Activated CD4-positive, alpha-beta T cell treated with anti-CD3 and anti-CD28 coated beads, Interleukin-2, amount 10 ng/mL, durations not matched to agents 7 days and 5 days (primary cell): ENCODE data around the gene GRID1. TPM values are rescaled to one million over a fixed set of nuclear protein-coding genes. Genes with fewer than 3 reads are reported as not detected.

ENCODE experiments used
- CTCF ChIA-PET: fragments of 350-600 bp; sonication (Branson Sonifier 250); formaldehyde crosslinking; loops from one replicate; lab custom pipeline; 2021; ENCODE audit warnings: antibody characterized with exemption; lab: Charles Lee
- POLR2A ChIA-PET: fragments of 350-600 bp; sonication (Branson Sonifier 250); formaldehyde crosslinking; loops from one replicate; lab custom pipeline; 2021; ENCODE audit warnings: antibody characterized with exemption; lab: Charles Lee
- DNase-seq: peaks from one replicate; pipeline ENCODE4 v3.0.0-alpha.2; 2020
- H3K27ac Mint-ChIP-seq: one replicate; pipeline ENCODE4 v1.8.0; 2021; ENCODE audit warnings: mild to moderate bottlenecking, moderate library complexity, mixed read lengths
- H3K27me3 Mint-ChIP-seq: one replicate; pipeline ENCODE4 v1.8.0; 2021; ENCODE audit warnings: mixed read lengths
- H3K36me3 Mint-ChIP-seq: one replicate; pipeline ENCODE4 v1.8.0; 2021; ENCODE audit warnings: low read depth, mixed read lengths
- H3K4me1 Mint-ChIP-seq: one replicate; pipeline ENCODE4 v1.8.0; 2021; ENCODE audit warnings: mixed read lengths
- H3K4me3 Mint-ChIP-seq: one replicate; pipeline ENCODE4 v1.8.0; 2021; ENCODE audit warnings: mild to moderate bottlenecking, moderate library complexity, mixed read lengths
- H3K9me3 Mint-ChIP-seq: one replicate; pipeline ENCODE4 v1.8.0; 2021; ENCODE audit warnings: mixed read lengths
- total RNA-seq, 2 experiments: library from RNA; stranded (reverse); gene quantifications; one replicate each; pipeline ENCODE4 v1.2.3, GENCODE V29; 2021

The GRID1 gene
- total RNA-seq, 2 experiments from 2014 or later: not detected

- H3K4me1 Mint-ChIP-seq: no peaks in the 10 kb centered on the region
- ChIA-PET CTCF (no interaction called here), POLR2A (no interaction called here)
- DNase-seq: no peak
- H3K4me3 Mint-ChIP-seq: no peak overlapping the region
- H3K27me3 Mint-ChIP-seq: peaks cover 11% of the 10 kb centered on the region
- no peak overlapping the region for H3K27ac Mint-ChIP-seq
- H3K36me3 Mint-ChIP-seq: no peaks in the 10 kb centered on the region
- no peaks in the 10 kb centered on the region for H3K9me3 Mint-ChIP-seq
Measured at GRCh38 chr10:86059892-86060291, 306.7 kb downstream of the GRID1 start.

- ChIA-PET POLR2A (no interaction called here), CTCF (no interaction called here)
- no peaks in the 10 kb centered on the region for H3K9me3 Mint-ChIP-seq
- peaks cover 8% of the 10 kb centered on the region for H3K27me3 Mint-ChIP-seq
- no peak overlapping the region for H3K4me3 Mint-ChIP-seq
- no peaks in the 10 kb centered on the region for H3K36me3 Mint-ChIP-seq
- no peak for DNase-seq
- no peaks in the 10 kb centered on the region for H3K4me1 Mint-ChIP-seq
- no peak overlapping the region for H3K27ac Mint-ChIP-seq
Measured at GRCh38 chr10:86058964-86059363, 307.6 kb downstream of the GRID1 start.

- H3K4me1 Mint-ChIP-seq: no peaks in the 10 kb centered on the region
- ChIA-PET CTCF (no interaction called here), POLR2A (no interaction called here)
- H3K27me3 Mint-ChIP-seq: peaks cover 12% of the 10 kb centered on the region
- no peak overlapping the region for H3K27ac Mint-ChIP-seq
- DNase-seq: no peak
- no peak overlapping the region for H3K4me3 Mint-ChIP-seq
- no peaks in the 10 kb centered on the region for H3K36me3 Mint-ChIP-seq
- no peaks in the 10 kb centered on the region for H3K9me3 Mint-ChIP-seq
Measured at GRCh38 chr10:86057708-86058107, 308.9 kb downstream of the GRID1 start.

GRCh38 chr10:86056672-86057071, 309.9 kb downstream of the GRID1 start:
- H3K4me3 Mint-ChIP-seq: no peak overlapping the region
- ChIA-PET CTCF (no interaction called here), POLR2A (no interaction called here)
- H3K4me1 Mint-ChIP-seq: no peaks in the 10 kb centered on the region
- peaks cover 15% of the 10 kb centered on the region for H3K27me3 Mint-ChIP-seq
- H3K27ac Mint-ChIP-seq: no peak overlapping the region
- no peaks in the 10 kb centered on the region for H3K9me3 Mint-ChIP-seq
- no peak for DNase-seq
- no peaks in the 10 kb centered on the region for H3K36me3 Mint-ChIP-seq

GRCh38 chr10:86055928-86056327, 310.7 kb downstream of the GRID1 start:
- ChIA-PET POLR2A (no interaction called here), CTCF (no interaction called here)
- DNase-seq: no peak
- Mint-ChIP-seq H3K27me3 (peaks cover 15% of the 10 kb centered on the region), H3K9me3 (no peaks in the 10 kb centered on the region), H3K4me3 (no peak overlapping the region), H3K4me1 (no peaks in the 10 kb centered on the region), H3K36me3 (no peaks in the 10 kb centered on the region), H3K27ac (no peak overlapping the region)

GRCh38 chr10:86053675-86054074, 312.9 kb downstream of the GRID1 start:
- Mint-ChIP-seq H3K27ac (no peak overlapping the region), H3K27me3 (peaks cover 16% of the 10 kb centered on the region), H3K4me3 (no peak overlapping the region), H3K4me1 (no peaks in the 10 kb centered on the region), H3K9me3 (peaks cover 3% of the 10 kb centered on the region), H3K36me3 (no peaks in the 10 kb centered on the region)
- DNase-seq: no peak
- POLR2A ChIA-PET: interaction anchor here (0.7 kb wide), 1 partner anchor 40 kb away, joined by 3 read pairs; no protein-coding TSS in a partner anchor
- CTCF ChIA-PET: interaction anchor here (0.9 to 1.5 kb wide), 2 partner anchors 10 to 24 kb away, joined by 3 to 4 read pairs; no protein-coding TSS in a partner anchor

- DNase-seq: no peak
- Mint-ChIP-seq H3K27ac (no peak overlapping the region), H3K36me3 (no peaks in the 10 kb centered on the region), H3K27me3 (peaks cover 17% of the 10 kb centered on the region), H3K4me1 (peaks cover 10% of the 10 kb centered on the region), H3K9me3 (peaks cover 3% of the 10 kb centered on the region), H3K4me3 (no peak overlapping the region)
- ChIA-PET CTCF (interaction anchor here (1.6 kb wide), 1 partner anchor 25 kb away, joined by 3 read pairs; no protein-coding TSS in a partner anchor), POLR2A (no interaction called here)
Measured at GRCh38 chr10:86051586-86051985, 315.0 kb downstream of the GRID1 start.

- Mint-ChIP-seq H3K27me3 (peaks cover 28% of the 10 kb centered on the region), H3K36me3 (no peaks in the 10 kb centered on the region), H3K9me3 (peaks cover 3% of the 10 kb centered on the region), H3K4me3 (no peak overlapping the region), H3K4me1 (peaks cover 10% of the 10 kb centered on the region), H3K27ac (no peak overlapping the region)
- CTCF ChIA-PET: no interaction called here
- no peak for DNase-seq
- POLR2A ChIA-PET: no interaction called here
Measured at GRCh38 chr10:86049442-86049841, 317.2 kb downstream of the GRID1 start.

- no peak for DNase-seq
- H3K4me1 Mint-ChIP-seq: peaks cover 10% of the 10 kb centered on the region
- H3K9me3 Mint-ChIP-seq: peaks cover 3% of the 10 kb centered on the region
- no peak overlapping the region for H3K4me3 Mint-ChIP-seq
- no peaks in the 10 kb centered on the region for H3K36me3 Mint-ChIP-seq
- CTCF ChIA-PET: no interaction called here
- POLR2A ChIA-PET: no interaction called here
- no peak overlapping the region for H3K27ac Mint-ChIP-seq
- H3K27me3 Mint-ChIP-seq: peaks cover 28% of the 10 kb centered on the region
Measured at GRCh38 chr10:86048973-86049372, 317.6 kb downstream of the GRID1 start.

- ChIA-PET POLR2A (no interaction called here), CTCF (no interaction called here)
- no peaks in the 10 kb centered on the region for H3K36me3 Mint-ChIP-seq
- H3K4me3 Mint-ChIP-seq: no peak overlapping the region
- H3K9me3 Mint-ChIP-seq: peaks cover 3% of the 10 kb centered on the region
- peaks cover 10% of the 10 kb centered on the region for H3K4me1 Mint-ChIP-seq
- peaks cover 24% of the 10 kb centered on the region for H3K27me3 Mint-ChIP-seq
- no peak for DNase-seq
- no peak overlapping the region for H3K27ac Mint-ChIP-seq
Measured at GRCh38 chr10:86048571-86048970, 318.0 kb downstream of the GRID1 start.

GRCh38 chr10:86047588-86047987, 319.0 kb downstream of the GRID1 start:
- Mint-ChIP-seq H3K27me3 (peaks cover 24% of the 10 kb centered on the region), H3K4me1 (peaks cover 10% of the 10 kb centered on the region), H3K4me3 (no peak overlapping the region), H3K27ac (no peak overlapping the region), H3K9me3 (peaks cover 3% of the 10 kb centered on the region), H3K36me3 (no peaks in the 10 kb centered on the region)
- POLR2A ChIA-PET: no interaction called here
- CTCF ChIA-PET: no interaction called here
- no peak for DNase-seq

- Mint-ChIP-seq H3K36me3 (no peaks in the 10 kb centered on the region), H3K27ac (no peak overlapping the region), H3K4me3 (no peak overlapping the region), H3K9me3 (peaks cover 3% of the 10 kb centered on the region), H3K27me3 (peaks cover 22% of the 10 kb centered on the region), H3K4me1 (peaks cover 10% of the 10 kb centered on the region)
- no peak for DNase-seq
- CTCF ChIA-PET: interaction anchor here (0.7 kb wide), 1 partner anchor 31 kb away, joined by 3 read pairs; no protein-coding TSS in a partner anchor
- POLR2A ChIA-PET: no interaction called here
Measured at GRCh38 chr10:86046845-86047460, 319.6 kb downstream of the GRID1 start.

- H3K27me3 Mint-ChIP-seq: peaks cover 22% of the 10 kb centered on the region
- H3K36me3 Mint-ChIP-seq: no peaks in the 10 kb centered on the region
- H3K27ac Mint-ChIP-seq: no peak overlapping the region
- no peak overlapping the region for H3K4me3 Mint-ChIP-seq
- CTCF ChIA-PET: no interaction called here
- H3K9me3 Mint-ChIP-seq: peaks cover 3% of the 10 kb centered on the region
- POLR2A ChIA-PET: no interaction called here
- H3K4me1 Mint-ChIP-seq: peaks cover 10% of the 10 kb centered on the region
- no peak for DNase-seq
Measured at GRCh38 chr10:86045896-86046295, 320.7 kb downstream of the GRID1 start.

GRCh38 chr10:86044029-86044428, 322.6 kb downstream of the GRID1 start:
- H3K36me3 Mint-ChIP-seq: no peaks in the 10 kb centered on the region
- no peak overlapping the region for H3K4me3 Mint-ChIP-seq
- POLR2A ChIA-PET: no interaction called here

More at GRCh38 chr10:86044029-86044428, 322.6 kb downstream of the GRID1 start:
- no peaks in the 10 kb centered on the region for H3K9me3 Mint-ChIP-seq
- no peak for DNase-seq
- H3K27ac Mint-ChIP-seq: no peak overlapping the region
- CTCF ChIA-PET: no interaction called here
- H3K4me1 Mint-ChIP-seq: peaks cover 10% of the 10 kb centered on the region
- H3K27me3 Mint-ChIP-seq: peaks cover 16% of the 10 kb centered on the region
